Fibroblast of skin of back (primary cell): ENCODE data around the gene ELMO1.

Experiments used
- DNase-seq: peaks from one replicate; pipeline ENCODE4 v3.0.0-alpha.2; 2013

Gene ELMO1

DNA sequence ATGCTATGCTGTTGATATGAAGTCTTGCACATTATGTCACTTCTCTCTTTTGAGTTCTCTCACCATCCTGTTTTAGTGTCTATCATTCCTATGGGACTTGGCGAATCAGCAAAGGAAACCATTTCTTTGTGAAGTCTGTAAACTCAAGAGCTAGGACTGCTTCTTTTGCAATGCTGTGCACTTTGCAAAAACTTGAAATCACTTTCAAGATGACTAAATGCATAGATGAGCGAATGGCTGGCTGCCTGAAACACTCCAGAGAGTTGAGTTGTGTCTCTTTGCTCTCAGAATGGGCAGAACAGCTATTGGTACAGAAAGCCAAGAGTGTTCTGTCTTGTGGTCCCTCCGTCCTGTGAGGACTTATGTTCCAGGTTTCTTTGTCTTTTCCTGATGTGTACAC, 18.3 kb upstream of the ELMO1 start:
- DNase-seq = no peak

DNA sequence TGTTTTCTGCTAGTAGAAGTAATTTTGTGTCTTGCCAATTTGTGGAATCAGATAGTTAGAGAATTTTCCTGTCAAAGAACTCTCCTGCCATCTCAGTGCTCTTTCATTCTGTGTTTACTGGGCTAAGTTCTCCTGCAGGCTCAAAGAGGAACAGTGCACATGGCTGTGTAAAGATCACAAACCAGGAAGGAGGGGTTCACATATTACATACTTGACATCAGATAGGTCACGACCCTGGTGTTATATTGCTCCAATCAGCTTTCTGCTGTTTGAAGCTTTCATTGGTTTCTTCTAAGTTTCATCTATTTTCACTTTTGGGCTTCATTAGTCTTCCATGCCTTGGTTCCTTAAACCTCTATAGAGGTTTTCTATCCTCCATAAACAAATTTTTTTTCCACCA, 13.5 kb upstream of the ELMO1 start:
- no peak for DNase-seq

DNA sequence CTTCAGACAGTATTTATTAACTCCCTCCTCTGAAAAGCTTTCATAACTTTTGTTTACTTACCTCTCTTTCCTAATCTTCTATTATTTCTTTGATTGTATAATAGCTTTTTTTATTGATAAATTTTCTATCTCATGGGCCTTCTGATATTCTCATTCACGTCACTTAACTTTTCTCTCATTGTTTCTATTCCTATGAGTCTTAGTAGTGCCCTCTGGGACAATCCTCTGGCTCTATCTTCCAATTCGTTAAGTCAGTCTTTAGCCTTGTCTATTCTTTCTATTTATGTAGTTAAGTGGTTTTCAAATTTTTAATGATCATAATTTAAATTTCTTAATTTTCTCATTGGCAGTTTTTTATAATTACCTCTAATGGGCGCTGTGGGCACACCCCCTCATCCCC, 6.4 kb upstream of the ELMO1 start:
- DNase-seq = no peak

DNA sequence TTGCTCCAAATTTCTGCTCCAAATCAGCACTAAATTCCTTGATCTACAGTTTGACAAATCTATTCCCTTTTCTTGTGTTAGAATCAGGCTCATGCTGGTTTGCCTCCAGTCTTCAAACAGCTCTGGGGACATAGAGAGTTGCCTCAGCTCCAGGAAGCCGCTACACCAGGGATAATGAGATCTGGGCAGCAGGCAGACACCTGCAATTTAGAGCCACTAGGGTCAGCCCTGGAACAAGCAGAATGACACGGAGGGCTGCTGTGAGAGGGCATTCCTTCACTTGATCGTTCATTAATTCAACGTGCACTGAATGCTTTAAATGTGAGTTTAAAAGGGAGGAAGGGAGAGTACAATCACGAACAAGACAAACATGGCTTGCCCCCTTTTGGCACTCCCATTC, 3.7 kb upstream of the ELMO1 start:
- DNase-seq = no peak

DNA sequence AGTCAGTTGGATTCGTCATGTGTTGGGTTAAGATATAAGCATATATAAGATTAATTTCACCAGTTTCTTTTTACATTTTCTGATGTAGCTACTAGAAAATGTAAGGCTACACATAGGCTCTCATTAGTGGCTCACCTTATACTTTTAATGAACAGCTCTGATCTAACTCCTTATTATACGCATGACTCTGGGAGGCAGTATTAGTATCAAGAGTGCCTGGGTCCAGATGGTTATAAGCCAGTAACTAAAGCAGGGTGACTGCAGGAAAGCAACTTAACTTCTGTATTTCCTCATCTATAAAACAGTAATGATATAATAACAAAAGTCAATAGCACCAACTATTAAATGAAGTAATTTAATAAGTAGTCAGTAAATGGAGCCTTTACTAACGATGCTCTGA, 1.4 kb upstream of the ELMO1 start:
- DNase-seq = no peak

DNA sequence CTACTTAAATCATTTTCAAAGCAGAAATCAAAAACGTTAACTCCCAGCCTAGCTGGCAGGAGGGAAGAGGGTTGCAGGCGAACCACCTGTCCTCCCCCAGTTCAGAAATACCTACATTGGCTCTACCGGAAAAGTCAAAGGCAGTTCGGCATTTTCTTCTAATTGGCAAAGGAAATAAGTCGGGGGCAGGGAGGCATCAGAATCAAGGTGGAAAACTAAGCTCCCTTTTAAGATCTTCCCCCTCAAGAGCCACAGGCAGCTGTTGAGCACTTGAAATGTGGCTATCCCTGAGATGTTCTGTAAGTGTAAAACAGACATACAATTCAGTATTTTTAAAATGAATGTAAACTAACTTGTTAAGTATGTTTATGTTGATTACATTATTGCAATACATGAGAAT, 957 bp upstream of the ELMO1 start:
- no peak for DNase-seq

DNA sequence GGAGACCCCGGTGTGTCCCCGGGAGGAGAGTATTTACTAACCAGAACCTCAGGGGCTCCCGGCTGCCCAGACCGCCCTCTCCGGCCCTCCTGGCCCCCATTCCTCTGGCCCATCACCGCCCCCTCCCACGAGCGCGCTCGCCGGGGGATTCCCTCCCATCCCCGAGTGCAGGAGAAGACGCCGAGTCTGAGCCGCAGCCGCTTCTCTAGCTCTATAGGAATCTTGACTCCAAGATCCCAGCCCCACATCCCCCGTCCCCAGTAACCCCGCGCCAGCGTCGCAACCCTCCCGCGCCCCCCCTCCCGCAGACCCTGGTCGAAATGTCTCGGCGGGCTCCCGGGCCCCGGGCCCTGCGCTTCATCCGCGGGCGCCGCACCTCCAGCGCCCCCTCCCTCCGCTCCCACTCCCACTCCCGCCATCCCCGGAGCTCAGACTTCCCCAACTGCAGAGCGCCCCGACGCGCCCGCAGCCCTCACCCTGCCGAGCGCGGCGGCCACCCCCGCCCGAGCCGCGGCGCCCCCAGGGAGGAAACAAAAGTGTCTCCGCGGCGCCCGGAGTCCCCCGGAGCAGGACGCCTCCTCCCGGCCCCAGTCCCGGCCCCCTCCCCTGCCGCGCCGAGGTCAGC, 541 bp downstream of the ELMO1 start:
- no peak for DNase-seq

DNA sequence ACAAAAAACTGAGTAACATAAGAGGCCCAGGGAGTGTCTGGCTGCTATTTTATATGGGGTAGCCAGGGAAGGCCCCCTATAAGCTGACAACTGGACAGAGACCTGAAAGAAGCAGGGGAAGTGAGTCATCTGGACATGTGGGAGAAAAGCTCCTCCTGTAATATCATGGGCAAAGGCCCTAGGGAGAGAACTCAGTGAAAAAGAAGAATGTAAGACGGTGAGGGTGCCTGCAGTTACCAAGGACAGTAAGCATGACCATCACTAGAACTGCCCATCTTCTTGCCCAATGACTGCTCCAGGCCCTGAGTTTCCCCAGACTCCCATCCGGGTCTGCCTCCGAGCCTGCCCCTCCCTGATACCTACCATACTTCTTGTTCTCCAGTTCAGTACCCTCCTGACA, 2.3 kb downstream of the ELMO1 start:
- DNase-seq = no peak

DNA sequence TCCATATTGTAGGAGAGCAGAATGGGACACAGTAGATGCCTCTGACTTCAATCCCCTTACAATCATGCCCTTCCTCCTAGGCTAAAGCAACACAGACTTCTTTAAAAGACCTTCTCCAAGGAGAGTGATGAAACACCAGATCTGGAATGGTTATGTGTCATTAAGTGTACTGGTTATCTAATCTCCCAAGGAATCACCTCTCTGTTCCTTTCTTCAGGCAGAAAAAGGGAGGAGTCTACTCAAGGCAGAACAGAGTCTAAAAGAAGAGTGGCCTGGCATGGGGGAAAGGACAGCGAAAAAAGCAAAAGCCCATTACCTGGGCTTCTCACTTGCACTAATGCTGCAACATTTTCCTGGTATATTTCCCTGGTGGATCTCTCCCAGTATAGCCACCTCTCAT, 2.9 kb downstream of the ELMO1 start:
- DNase-seq = no peak

DNA sequence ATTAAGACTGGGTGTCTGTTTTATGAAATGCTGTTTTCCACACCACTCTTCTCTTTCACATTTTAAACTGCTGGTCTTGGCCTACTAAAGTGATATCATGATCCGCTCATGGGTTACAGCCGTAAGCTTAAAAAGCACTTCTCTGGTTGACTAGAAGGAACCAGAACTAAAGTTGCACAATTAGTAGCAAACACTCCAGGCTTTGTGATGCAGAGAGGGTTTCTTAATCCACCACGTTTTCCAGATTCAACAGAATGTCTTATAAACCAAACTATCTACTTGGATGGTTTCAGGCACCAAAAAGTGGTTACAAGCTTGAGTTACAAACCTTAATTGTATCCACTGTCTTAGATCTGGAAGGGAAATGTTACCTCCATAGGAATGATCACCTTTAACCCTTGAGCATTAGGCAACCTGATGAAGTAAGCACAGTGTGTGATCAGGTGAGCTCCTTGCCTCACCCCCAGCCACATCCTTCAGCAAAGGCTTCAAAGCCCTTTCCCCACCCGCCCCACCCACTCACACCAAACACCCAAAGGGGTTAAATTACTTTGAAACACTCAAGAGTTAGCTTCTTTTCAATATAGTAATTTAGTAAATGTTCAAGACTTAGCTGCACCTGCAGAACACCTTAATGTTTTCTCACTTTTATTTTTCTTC, 3.5 kb downstream of the ELMO1 start:
- DNase-seq = no peak

DNA sequence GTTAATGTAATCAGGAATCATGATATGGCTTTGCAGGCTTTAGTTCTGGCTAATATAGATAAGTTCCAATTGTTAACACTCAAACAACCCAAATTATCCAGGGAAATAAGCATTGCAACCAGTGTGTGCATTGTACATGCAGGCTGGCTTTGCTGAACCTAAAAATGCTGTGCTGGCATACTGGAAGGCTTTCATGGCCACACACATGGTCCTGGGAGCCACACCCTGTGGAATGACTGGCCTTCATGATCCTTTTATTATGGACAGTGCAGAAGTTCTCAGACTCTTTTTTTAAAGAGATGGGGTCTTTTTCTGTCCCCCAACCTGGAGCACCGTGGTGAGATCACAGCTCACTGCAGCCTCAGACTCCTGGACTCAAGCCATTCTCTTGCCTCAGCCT, 5.0 kb downstream of the ELMO1 start:
- no peak for DNase-seq

DNA sequence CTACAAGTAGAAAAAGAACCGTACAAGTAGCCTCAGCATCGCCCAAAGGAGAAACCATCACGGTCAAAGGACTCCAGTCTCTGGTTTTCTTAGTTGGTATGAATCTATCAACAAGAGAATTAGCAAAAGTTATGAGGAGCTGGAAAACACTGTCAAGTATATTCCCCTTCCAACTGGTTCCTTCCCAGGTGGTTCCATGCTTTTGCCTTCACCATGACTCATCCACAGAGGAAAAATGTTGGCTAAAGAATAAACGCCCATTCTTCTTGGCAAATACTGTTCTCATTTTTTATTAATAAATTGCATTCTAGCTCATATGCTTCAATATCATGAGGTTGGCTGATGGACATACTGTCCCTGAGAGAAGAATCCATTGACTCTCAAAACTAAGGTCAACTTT, 6.4 kb downstream of the ELMO1 start:
- DNase-seq = no peak

DNA sequence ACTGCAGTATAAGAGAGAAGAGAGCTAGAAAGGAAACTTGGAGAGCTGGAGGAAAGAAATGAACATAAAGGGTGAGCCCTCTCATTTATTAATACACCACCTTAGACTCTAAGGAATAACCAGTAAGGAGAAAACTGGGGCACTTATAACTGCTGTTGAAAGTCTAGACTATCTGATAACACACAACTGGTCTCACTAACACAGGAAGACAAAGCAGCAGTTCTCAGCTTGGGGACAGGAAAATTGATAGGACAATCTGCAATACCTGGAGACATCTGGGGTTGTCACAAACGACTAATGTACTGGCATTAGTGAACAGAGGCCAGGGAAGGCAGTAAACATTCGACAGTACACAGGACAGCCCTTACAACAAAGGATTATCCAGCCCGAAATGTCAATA, 6.8 kb downstream of the ELMO1 start:
- no peak for DNase-seq

DNA sequence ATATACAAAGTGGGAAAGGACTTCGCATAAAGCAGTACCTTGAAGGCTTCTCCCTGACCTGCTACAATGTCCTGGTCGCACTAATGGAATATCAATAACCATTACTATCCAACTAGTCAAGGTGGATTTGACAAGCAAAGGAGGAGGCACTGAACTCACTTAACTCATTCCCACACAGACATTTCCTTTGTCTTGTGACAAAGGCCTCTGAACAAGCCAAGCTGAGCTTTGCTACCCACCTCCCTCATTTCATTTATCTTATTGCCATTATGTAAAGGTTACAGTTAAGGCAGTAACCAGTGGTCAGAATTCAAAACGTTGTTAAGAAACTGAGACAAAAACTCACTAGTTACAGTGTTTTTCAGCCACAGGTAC, 7.3 kb downstream of the ELMO1 start:
- no peak for DNase-seq

DNA sequence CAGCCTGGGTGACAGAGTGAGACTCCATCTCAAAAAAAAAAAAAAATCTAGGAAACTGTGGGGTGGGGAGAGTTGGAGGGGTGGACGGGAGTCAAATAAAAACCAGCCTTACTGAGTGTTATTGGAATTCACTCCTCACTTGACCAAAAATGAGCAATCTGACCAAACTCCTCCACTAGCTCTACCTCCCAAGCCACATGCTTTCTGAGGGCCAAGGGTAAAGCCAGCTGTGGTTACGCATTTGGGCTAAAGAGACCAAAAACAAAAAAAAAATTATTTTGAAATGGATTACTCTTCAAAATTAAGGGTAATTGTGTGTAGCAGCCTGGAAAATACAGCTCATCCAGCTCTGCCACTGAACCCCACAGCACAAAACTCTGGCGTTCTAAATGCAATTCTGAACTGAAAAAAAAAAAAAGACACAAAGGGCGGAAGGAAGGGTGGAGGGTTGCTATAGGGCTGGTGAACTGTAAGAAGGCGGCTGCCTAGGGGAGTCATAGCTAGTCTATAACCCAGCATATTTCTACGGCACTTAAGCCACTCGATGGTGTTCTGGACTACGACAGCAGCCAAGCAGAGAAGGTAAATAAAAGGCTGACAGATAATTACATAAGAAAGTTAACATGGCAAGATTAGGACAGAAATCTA, 7.8 kb downstream of the ELMO1 start:
- no peak for DNase-seq

DNA sequence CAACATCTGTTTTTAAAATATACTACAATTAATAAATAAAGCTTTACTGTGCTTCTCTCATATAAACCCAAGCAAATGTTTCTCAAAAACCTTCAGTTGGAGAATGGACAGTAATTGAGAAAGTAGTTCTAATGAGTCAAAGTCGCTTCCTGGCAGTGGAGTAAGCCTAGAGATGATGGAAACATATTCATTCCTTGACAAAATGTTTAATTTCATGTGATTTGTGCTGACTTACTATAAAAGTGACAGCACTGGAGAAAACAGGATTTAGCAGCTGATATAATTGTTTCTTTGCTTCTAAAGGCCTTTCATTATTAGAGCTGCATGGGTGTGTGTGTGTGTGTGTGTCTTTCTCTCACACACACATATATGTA, 9.0 kb downstream of the ELMO1 start:
- no peak for DNase-seq

DNA sequence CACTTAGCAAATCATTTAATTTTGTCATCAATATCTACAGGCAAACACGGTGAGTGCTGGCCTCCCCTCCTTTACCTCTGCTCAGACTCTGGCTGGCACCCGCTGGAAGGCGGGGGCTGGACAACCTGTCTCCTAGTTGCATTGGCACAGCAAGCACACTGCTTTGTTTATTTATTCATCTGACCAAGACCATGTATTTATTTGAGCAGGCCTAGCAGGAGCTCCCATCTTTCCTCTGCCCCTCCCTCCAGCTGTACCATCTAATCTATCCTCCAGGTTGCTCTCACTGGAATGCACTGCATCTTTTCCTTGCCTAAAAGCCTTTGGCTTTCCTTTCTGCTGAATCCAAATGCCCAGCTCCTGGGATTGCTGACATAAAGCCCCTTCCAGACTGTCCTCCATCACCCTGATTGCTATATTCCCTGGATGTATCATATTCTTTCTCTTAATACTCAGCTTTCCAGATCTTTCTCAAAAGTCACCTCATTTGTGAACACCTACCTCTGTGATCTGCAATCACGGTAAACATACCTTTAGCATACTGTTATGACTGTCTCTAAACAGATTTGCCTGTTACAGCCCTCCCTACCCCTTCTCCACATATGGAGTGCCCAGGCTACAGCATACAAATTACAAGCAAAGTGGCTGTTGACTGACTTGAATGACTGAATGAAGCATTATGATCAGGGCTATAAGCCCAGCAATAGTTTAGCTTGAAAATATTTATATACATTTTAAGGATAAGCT, 9.6 kb downstream of the ELMO1 start:
- no peak for DNase-seq

DNA sequence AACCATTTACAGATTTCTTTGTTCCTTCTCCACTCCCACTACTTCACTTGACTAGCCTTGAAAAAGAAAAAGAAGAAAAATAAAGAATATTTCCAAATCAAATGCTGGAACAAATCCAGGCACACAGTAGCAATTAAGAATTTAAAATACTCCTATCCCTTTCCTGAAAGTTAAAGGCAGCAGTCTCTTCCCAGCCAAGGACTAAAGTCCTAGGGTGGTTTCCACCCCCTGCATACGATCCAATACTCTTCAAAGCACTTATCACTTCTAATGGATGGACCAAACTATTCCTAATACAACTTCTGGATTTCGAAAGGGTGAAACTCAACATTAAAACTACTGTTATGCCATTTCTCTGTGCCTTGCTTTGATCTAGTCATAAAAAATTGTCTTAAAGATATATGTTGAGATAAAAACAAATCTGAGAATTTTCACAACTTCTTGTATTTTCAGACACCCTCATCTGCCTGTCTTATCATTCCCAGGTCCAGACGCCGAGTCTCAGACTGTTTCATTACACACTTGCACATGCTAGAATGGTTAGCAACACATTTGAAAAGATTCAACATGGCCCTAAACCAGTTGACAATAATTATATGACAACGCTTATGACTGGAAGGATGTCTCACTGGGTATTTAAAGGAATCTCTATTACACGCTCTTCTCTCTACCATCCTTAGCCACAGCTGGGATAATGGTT, 13.4 kb downstream of the ELMO1 start:
- DNase-seq = no peak

DNA sequence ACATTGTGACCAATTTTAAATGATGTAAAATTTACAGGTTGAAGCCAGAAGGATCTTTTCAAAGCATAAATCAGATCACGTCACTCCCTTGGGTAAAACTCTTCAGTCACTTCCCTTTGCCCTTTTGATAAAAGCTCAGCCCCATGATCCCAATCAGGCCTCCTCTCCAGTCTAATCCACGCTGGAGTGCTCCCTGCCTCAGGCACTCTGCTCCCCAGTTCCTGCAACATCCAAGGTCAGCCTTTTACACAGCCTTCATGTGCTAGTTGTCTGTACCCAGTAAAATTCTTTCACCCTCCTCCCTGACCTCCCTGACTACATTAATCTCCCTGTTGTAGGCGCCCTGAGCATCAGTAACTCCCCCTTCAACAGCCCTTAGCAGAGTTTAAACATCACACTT, 14.1 kb downstream of the ELMO1 start:
- no peak for DNase-seq

DNA sequence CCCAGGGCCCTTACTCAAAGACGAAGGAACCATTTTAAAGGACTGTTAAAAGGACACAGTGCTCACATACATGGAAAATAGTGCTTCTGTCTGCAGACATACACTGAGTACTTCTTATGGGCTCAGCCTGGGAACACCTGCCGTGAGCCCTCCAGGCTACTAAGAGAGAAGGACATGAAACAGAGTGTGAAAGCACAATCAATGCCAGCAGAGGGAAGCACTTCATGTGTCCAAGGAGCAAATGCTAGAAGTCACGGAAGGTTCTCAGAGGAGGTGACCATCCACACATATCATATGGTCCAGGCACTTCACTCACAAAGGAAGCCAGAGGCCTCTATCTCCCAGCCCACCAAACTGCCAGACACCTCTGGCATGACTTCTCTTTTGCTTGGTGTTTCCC, 15.5 kb downstream of the ELMO1 start:
- no peak for DNase-seq

DNA sequence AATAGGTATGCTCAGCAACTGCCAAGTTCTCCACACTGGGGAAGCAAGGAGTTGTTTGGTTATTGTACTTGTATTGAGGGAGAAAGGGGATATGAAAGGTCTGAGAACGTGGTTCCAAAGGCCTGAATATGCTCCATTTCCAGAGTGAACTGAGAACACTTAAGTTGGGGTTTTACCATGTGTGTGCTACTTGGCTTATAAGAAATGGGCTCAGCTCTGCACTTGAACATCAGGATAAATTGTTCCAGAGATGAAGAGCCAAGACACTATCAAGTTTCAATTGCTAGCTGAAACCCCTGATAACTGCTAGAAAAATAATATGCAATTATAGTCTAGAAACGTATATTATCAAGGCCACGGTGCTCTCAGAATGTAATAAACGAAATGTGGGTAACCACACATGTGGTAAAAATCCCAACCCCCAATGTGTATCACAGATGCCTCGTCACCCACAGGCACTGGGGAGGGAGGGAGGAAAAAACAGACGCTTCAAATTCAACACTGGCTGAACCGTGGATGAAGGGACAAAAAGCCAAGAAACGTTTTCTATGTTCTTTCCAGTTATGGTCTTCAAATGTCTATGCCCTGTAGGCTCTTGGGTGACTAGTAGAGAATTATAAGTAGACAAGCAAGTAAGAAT, 16.3 kb downstream of the ELMO1 start:
- no peak for DNase-seq

DNA sequence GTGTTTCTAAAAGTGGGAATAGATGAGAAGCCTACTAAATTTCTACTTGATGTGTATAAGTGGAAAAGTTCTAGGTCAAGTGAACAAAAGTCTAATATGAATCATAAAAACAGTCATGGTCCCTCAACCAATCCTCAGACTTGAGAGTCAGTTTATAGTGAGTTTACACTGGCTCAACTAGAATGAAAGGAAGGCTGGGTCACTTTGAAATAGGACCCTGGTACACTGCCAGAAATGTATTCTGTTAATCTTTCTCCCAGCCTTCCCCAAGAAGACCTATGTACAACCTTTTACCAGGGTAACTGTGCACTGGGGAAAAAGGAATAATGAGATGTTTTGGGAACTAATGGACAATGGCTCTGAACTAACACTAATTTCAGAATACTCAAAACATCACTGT, 17.3 kb downstream of the ELMO1 start:
- no peak for DNase-seq

DNA sequence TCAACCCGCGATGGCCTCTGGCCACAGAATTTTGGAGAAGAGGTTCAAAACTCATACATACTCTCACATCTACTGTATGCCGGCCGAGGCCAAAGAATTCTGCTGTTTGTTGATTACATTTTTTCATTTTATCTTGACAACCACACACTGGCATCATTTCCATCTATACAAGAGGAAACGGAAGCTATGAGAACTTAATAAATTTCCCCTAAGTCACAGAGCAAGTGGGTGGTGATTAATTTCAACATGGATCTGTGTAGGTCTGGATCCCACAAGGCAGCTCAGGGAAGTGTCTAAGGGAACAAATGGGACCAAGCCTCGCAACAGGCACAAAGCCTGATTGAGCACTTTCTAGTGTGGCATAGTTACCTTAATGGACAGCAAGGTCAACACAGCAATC, 18.0 kb downstream of the ELMO1 start:
- no peak for DNase-seq
